Ascending aorta (tissue), 2 donors: ENCODE results near the gene DNAJC3. TPM values are rescaled to one million over a fixed set of nuclear protein-coding genes. Genes with fewer than 3 reads are reported as not detected.

Experiments used
- DNase-seq, 2 donors: peaks; one replicate each; pipeline ENCODE4 v3.0.0-alpha.2; 2019; ENCODE audit warnings: low spot score in 2 of 2
- H3K27ac ChIP-seq, 2 donors: fragments of 200-600 bp; sonication (generic); one replicate each; pipeline ENCODE4 v1.5.1; 2016 to 2017; ENCODE audit warnings: mild to moderate bottlenecking in 1 of 2
- H3K27me3 ChIP-seq: fragments of 200-600 bp; sonication (generic); one replicate; pipeline ENCODE4 v1.5.1; 2017
- H3K36me3 ChIP-seq, 2 donors: fragments of 200-600 bp; sonication (generic); one replicate each; pipeline ENCODE4 v1.5.1; 2016
- H3K4me1 ChIP-seq, 2 donors: fragments of 200-600 bp; sonication (generic); one replicate each; pipeline ENCODE4 v1.5.1; 2016 to 2017; ENCODE audit warnings: mild to moderate bottlenecking in 1 of 2
- H3K4me3 ChIP-seq, 2 donors: fragments of 200-600 bp; sonication (generic); one replicate each; pipeline ENCODE4 v1.5.1; 2016 to 2017; ENCODE audit warnings: mild to moderate bottlenecking in 1 of 2
- H3K9me3 ChIP-seq, 2 donors: fragments of 200-600 bp; sonication (generic); one replicate each; pipeline ENCODE4 v1.5.1; 2016
- CTCF ChIP-seq, 3 experiments: fragments of 200-600 bp in 2 of 3; fragments of 450-650 bp in 1 of 3; sonication (generic) in 2 of 3; IDR thresholded peaks; one replicate each; pipeline ENCODE4 v1.5.1; 2016 to 2019; ENCODE audit warnings: antibody characterized with exemption in 3 of 3, mild to moderate bottlenecking in 1 of 3, moderate library complexity in 1 of 3
- intact Hi-C: fragments of 100-400 bp; cut with DNase I; formaldehyde crosslinking; loops from one replicate; pipeline ENCODE4 v1.15.1; 2023
- total RNA-seq: library from RNA; depleted of rRNA; stranded (reverse); fragments of >200 nt; gene quantifications from one replicate; pipeline ENCODE4 v1.1.0, GENCODE V29; 2016

Gene DNAJC3
- total RNA-seq, 1 donor from 2014 or later: 44.3 TPM

- Histone ChIP-seq H3K9me3 (no peaks in the 10 kb centered on the region), H3K27me3 (no peaks in the 10 kb centered on the region), H3K4me3 (no peak overlapping the region), H3K4me1 (no peaks in the 10 kb centered on the region), H3K27ac (no peak overlapping the region), H3K36me3 (no peaks in the 10 kb centered on the region)
- intact Hi-C loops: no loop called here
- DNase-seq: no peak
- no peak for TF ChIP-seq CTCF (IDR thresholded peaks at IDR 0.05)
Observed at GRCh38 chr13:95740979-95741320, 64.0 kb downstream of the DNAJC3 start.

GRCh38 chr13:95741584-95742563 lies 64.9 kb downstream of the DNAJC3 start:
- Histone ChIP-seq H3K36me3 (no peaks in the 10 kb centered on the region), H3K27me3 (no peaks in the 10 kb centered on the region), H3K9me3 (no peaks in the 10 kb centered on the region), H3K27ac (no peak overlapping the region), H3K4me1 (no peaks in the 10 kb centered on the region), H3K4me3 (no peak overlapping the region)
- DNase-seq: no peak
- intact Hi-C loops: no loop called here
- TF ChIP-seq CTCF (IDR thresholded peaks at IDR 0.05): no peak

GRCh38 chr13:95743192-95743591 lies 66.3 kb downstream of the DNAJC3 start:
- intact Hi-C loops: no loop called here

GRCh38 chr13:95745289-95745688 lies 68.3 kb downstream of the DNAJC3 start:
- DNase-seq: no peak
- Histone ChIP-seq H3K36me3 (no peaks in the 10 kb centered on the region), H3K27ac (no peak overlapping the region), H3K4me1 (no peaks in the 10 kb centered on the region), H3K9me3 (no peaks in the 10 kb centered on the region), H3K27me3 (no peaks in the 10 kb centered on the region), H3K4me3 (no peak overlapping the region)
- intact Hi-C loops: no loop called here
- TF ChIP-seq CTCF (IDR thresholded peaks at IDR 0.05): no peak

More at GRCh38 chr13:95743192-95743591, 66.3 kb downstream of the DNAJC3 start:
- no peaks in the 10 kb centered on the region for H3K27me3 ChIP-seq
- no peak for DNase-seq
- H3K36me3 ChIP-seq: no peaks in the 10 kb centered on the region
- TF ChIP-seq CTCF (IDR thresholded peaks at IDR 0.05): no peak
- no peaks in the 10 kb centered on the region for H3K4me1 ChIP-seq
- no peak overlapping the region for H3K4me3 ChIP-seq
- H3K9me3 ChIP-seq: no peaks in the 10 kb centered on the region
- no peak overlapping the region for H3K27ac ChIP-seq

GRCh38 chr13:95745752-95746151 lies 68.8 kb downstream of the DNAJC3 start:
- DNase-seq: no peak
- intact Hi-C loops: no loop called here
- TF ChIP-seq CTCF (IDR thresholded peaks at IDR 0.05): no peak

More at GRCh38 chr13:95745752-95746151, 68.8 kb downstream of the DNAJC3 start:
- no peaks in the 10 kb centered on the region for H3K9me3 ChIP-seq
- H3K27me3 ChIP-seq: no peaks in the 10 kb centered on the region
- no peaks in the 10 kb centered on the region for H3K4me1 ChIP-seq
- H3K27ac ChIP-seq: no peak overlapping the region
- no peaks in the 10 kb centered on the region for H3K36me3 ChIP-seq
- H3K4me3 ChIP-seq: no peak overlapping the region
